SK-N-MC (cell line): ENCODE results near the gene CEACAM19.

Experiments
- DNase-seq: peaks from one replicate; pipeline ENCODE4 v3.0.0-alpha.2; 2011; ENCODE audit warnings: low read depth, low spot score
- H3K27ac ChIP-seq: fragments of 200-600 bp; sonication (generic); 2 replicates; pipeline ENCODE4 v1.5.1; 2016; ENCODE audit warnings: mixed run types
- H3K36me3 ChIP-seq: fragments of 200-600 bp; sonication (generic); 2 replicates; pipeline ENCODE4 v1.6.1; 2017; ENCODE audit warnings: antibody characterized with exemption, low read length, mixed read lengths; ENCODE audit not compliant: insufficient read depth
- H3K4me3 ChIP-seq: fragments of 200-600 bp; sonication (generic); 2 replicates; pipeline ENCODE4 v1.5.1; 2016
- H3K9ac ChIP-seq: fragments of 200-600 bp; sonication (generic); 2 replicates; pipeline ENCODE4 v1.8.0; 2017; ENCODE audit warnings: mixed run types, mixed read lengths; ENCODE audit not compliant: insufficient read length
- H3K9me3 ChIP-seq: fragments of 200-600 bp; sonication (generic); 2 replicates; pipeline ENCODE4 v1.6.1; 2017; ENCODE audit warnings: low read depth, mild to moderate bottlenecking, antibody characterized with exemption, low read length, moderate library complexity, mixed read lengths
- EZH2 ChIP-seq: fragments of 200-600 bp; sonication (generic); IDR thresholded peaks from one replicate; pipeline ENCODE4 v1.6.1; 2017; ENCODE audit warnings: antibody characterized with exemption
- FOXP2 ChIP-seq: optimal IDR thresholded peaks from 2 replicates; pipeline ENCODE3; 2011; ENCODE audit warnings: mild to moderate bottlenecking, moderate library complexity; ENCODE audit not compliant: insufficient read depth; ENCODE audit errors: extremely low read length, control extremely low read depth
- POLR2AphosphoS5 ChIP-seq: IDR thresholded peaks from 2 replicates; pipeline ENCODE4 v1.6.1; 2012; ENCODE audit warnings: mild to moderate bottlenecking, low read depth, low read length, borderline replicate concordance

The CEACAM19 gene

GRCh38 chr19:44731081-44731480 lies 59.8 kb downstream of the CEACAM19 start:
- no peak for DNase-seq
- H3K9me3 ChIP-seq, result no peaks in the 10 kb centered on the region
- no peak for TF ChIP-seq FOXP2
- TF ChIP-seq EZH2, result no peak
- TF ChIP-seq POLR2AphosphoS5, result no peak
- no peak overlapping the region for H3K27ac ChIP-seq
- no peaks in the 10 kb centered on the region for H3K36me3 ChIP-seq
- no peak overlapping the region for H3K9ac ChIP-seq
- H3K4me3 ChIP-seq, result no peak overlapping the region

DNA sequence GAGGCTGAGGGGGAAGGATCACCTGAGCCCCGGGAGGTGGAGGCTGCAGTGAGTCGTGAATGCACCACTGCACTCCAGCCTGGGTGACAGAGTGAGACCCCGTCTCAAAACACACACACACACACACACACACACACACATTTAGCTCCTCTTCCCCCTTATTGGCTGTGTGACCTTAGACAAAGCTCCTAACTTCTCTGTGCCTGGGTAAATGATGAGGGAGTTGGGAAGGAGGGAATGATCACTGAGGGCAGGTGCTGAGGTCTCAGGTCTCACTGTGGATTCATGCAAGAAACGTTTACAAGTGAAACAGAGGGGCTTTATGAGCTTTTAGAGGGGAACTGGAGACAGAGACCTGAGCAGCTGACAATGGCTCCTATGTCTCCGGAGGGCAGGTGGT lies 60.3 kb downstream of the CEACAM19 start:
- no peaks in the 10 kb centered on the region for H3K36me3 ChIP-seq
- TF ChIP-seq EZH2 (no peak), POLR2AphosphoS5 (no peak), FOXP2 (no peak)
- no peak overlapping the region for H3K4me3 ChIP-seq
- no peak overlapping the region for H3K27ac ChIP-seq
- H3K9me3 ChIP-seq, result no peaks in the 10 kb centered on the region
- H3K9ac ChIP-seq, result no peak overlapping the region
- no peak for DNase-seq

DNA sequence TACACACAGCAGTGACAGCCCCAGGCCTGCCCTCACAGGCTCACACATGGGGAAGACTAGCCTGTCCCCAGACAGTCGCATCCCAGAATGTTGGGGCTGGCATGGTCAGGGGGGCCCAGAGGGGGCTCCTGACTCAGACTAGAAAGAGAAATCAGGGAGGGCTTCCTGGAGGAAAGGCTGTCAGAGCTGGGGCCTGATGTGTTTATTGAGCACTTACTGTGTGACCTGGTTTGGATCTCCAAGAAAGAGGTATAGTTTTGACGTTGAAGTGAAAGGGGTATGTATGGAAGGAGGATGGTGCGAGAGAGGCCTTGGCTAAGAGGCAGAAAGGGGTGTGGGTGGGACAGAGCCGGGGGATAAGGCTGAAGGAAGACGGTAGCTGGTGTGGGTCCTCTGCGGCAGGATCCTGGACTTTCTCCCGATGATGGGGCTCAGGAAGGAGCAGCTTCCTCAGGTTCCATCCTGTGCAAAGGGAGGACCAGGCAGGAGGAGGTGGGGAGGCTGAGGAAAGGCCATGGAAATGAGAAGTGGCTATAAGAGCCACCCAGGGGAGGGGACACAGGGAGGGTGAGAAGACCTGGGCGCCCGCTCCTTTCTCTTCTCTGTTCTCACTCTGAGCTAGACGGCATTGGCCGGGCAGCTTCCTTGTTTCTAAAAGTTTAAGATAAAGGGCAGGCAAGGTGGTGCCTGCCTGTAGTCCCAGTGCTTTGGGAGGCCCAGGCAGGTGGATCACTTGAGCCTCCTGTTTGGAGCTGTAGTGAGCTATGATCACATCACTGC lies 61.1 kb downstream of the CEACAM19 start:
- Histone ChIP-seq H3K27ac (no peak overlapping the region), H3K9me3 (no peaks in the 10 kb centered on the region), H3K9ac (no peak overlapping the region), H3K4me3 (no peak overlapping the region), H3K36me3 (no peaks in the 10 kb centered on the region)
- no peak for DNase-seq
- no peak for TF ChIP-seq FOXP2
- no peak for TF ChIP-seq EZH2
- no peak for TF ChIP-seq POLR2AphosphoS5
